ENCODE measurements around the gene SLC4A5. TPM values are rescaled to one million over a fixed set of nuclear protein-coding genes. Genes with fewer than 3 reads are reported as not detected.
A peak's percentile ranks its signal among the peaks of the same experiment; 100 is the strongest.

Gene SLC4A5
- total RNA-seq, 6 donors from 2014 or later: 3.2 to 47.1 (median 11.0) TPM

DNA sequence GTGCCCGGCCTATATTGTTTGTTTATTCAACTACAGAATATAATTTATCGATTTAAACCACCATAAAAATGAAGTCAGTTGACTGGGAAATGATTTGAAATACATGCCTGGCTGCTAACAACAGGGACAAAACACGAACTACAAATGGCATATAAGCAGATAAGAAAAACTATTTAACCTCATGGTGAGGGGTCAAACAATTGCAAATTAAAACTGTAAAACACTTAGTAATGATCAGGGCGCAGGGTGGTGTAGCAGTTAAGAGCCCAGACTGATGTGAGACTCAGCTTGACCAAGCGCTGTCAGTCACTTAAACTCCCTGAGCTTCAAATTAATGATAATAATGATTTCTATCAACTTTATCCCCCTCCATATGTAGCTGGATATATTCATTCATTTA lies 138.1 kb downstream of the SLC4A5 start:
- Histone ChIP-seq H3K27ac (peak overlapping the region in 3 of 4 donors; percentile 68 to 78 (median 72)), H3K36me3 (peaks cover 2 to 34% (median 17%) of the 10 kb centered on the region in 4 donors), H3K4me3 (no peak overlapping the region), H3K9me3 (no peaks in the 10 kb centered on the region), H3K4me1 (peaks cover 17 to 47% (median 24%) of the 10 kb centered on the region in 4 donors), H3K27me3 (no peaks in the 10 kb centered on the region)
- no peak for TF ChIP-seq POLR2A (IDR thresholded peaks at IDR 0.05)
- TF ChIP-seq, protein P1, sequence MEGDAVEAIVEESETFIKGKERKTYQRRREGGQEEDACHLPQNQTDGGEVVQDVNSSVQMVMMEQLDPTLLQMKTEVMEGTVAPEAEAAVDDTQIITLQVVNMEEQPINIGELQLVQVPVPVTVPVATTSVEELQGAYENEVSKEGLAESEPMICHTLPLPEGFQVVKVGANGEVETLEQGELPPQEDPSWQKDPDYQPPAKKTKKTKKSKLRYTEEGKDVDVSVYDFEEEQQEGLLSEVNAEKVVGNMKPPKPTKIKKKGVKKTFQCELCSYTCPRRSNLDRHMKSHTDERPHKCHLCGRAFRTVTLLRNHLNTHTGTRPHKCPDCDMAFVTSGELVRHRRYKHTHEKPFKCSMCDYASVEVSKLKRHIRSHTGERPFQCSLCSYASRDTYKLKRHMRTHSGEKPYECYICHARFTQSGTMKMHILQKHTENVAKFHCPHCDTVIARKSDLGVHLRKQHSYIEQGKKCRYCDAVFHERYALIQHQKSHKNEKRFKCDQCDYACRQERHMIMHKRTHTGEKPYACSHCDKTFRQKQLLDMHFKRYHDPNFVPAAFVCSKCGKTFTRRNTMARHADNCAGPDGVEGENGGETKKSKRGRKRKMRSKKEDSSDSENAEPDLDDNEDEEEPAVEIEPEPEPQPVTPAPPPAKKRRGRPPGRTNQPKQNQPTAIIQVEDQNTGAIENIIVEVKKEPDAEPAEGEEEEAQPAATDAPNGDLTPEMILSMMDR (IDR thresholded peaks at IDR 0.05): no peak
- no peak for TF ChIP-seq EP300 (IDR thresholded peaks at IDR 0.05)
- TF ChIP-seq POLR2AphosphoS5 (IDR thresholded peaks at IDR 0.05): no peak
- no peak for DNase-seq
- WGBS, 2 donors: 83 to 90% methylated on average over 5 of the region's 5 CpGs
- no peak for ATAC-seq (ENCODE audit: low FRiP score in 2 of 2)

DNA sequence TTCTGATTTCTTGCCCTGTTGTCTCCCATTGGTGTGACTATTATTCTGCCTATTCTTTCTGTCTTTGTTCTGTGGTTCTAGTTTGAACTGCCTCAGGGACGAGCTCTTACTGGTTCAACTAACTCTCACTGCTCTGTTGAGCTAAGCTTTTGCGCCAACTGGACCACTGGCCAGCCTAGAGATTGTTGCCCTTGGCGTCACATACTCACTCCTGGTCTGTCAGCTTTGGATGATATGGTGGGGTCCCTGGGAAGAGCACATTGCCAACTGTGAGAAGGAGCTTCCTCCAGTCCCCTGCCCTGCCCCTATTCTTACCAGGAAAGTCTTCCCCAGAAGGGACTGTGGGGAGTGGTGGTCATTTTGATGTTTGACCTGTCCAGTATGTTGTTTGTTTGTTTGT lies 138.8 kb downstream of the SLC4A5 start:
- no peak overlapping the region for H3K27ac ChIP-seq
- DNase-seq (no peak), ATAC-seq (ENCODE audit: low FRiP score in 2 of 2) (no peak)

DNA sequence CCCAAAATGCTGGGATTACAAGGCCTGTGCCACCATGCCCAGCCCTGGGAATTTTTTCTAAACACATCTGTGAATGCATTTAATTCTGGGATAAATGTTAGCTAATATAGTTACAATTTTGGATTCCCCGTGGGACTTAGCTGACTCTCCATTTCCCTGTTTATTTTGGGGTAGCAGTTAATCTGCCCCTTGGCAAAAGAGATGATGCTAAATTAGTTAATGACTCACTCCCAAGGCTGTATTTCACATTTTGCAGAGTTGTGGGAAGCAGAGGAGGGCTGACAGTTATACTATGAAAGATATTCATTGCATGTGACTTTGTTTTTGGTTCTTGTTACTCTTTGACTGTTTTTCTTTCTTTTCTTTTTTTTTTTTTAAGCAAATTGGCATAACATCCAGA lies 141.6 kb downstream of the SLC4A5 start:
- no peaks in the 10 kb centered on the region for H3K27me3 ChIP-seq
- DNase-seq (no peak), ATAC-seq (ENCODE audit: low FRiP score in 2 of 2) (no peak)
- no peak overlapping the region for H3K27ac ChIP-seq
- TF ChIP-seq POLR2A (IDR thresholded peaks at IDR 0.05): no peak
- no peak for TF ChIP-seq EP300 (IDR thresholded peaks at IDR 0.05)
- TF ChIP-seq, protein P1 (IDR thresholded peaks at IDR 0.05): no peak
- TF ChIP-seq POLR2AphosphoS5 (IDR thresholded peaks at IDR 0.05): no peak
- 74 to 79% methylated on average over 1 of the region's 1 CpG for WGBS, 2 donors
- no peak overlapping the region for H3K4me3 ChIP-seq
- H3K4me1 ChIP-seq: peaks cover 18 to 65% (median 32%) of the 10 kb centered on the region in 4 donors
- no peaks in the 10 kb centered on the region for H3K9me3 ChIP-seq
- H3K36me3 ChIP-seq: peaks cover 0 to 10% (median 1%) of the 10 kb centered on the region in 4 donors

More for the DNA sequence above, 138.8 kb downstream of the SLC4A5 start:
- Histone ChIP-seq H3K4me1 (peaks cover 20 to 54% (median 28%) of the 10 kb centered on the region in 4 donors), H3K36me3 (peaks cover 0 to 27% (median 12%) of the 10 kb centered on the region in 4 donors), H3K27me3 (no peaks in the 10 kb centered on the region), H3K9me3 (no peaks in the 10 kb centered on the region), H3K4me3 (no peak overlapping the region)
- WGBS, 2 donors: 93 to 98% methylated on average over 3 of the region's 3 CpGs
- TF ChIP-seq POLR2AphosphoS5 (IDR thresholded peaks at IDR 0.05): no peak
- TF ChIP-seq, protein P1 (IDR thresholded peaks at IDR 0.05): no peak
- TF ChIP-seq EP300 (IDR thresholded peaks at IDR 0.05): no peak
- no peak for TF ChIP-seq POLR2A (IDR thresholded peaks at IDR 0.05)

DNA sequence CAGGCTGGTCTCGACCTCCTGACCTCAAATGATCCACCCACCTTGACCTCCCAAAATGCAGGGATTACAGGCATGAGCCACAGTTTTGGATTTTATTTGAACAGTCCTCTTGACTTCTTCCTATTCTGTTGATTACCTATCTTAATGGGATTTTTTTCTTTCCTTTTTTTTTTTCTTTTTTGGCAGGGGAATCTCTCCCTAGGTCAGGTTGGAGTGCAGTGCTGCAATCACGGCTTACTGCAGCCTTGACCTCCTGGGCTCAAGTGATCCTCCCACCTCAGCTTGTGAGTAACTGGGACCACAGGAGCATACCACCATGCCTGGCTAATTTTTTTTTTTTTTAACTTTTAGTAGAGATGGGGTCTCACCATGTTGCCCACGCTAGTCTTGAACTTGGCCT lies 142.0 kb downstream of the SLC4A5 start:
- Histone ChIP-seq H3K36me3 (peaks cover 0 to 10% (median 1%) of the 10 kb centered on the region in 4 donors), H3K4me3 (no peak overlapping the region), H3K27me3 (no peaks in the 10 kb centered on the region), H3K27ac (no peak overlapping the region), H3K9me3 (no peaks in the 10 kb centered on the region), H3K4me1 (peaks cover 14 to 61% (median 28%) of the 10 kb centered on the region in 4 donors)
- no peak for DNase-seq
- 85 to 89% methylated on average over 3 of the region's 3 CpGs for WGBS, 2 donors
- TF ChIP-seq POLR2AphosphoS5 (IDR thresholded peaks at IDR 0.05): no peak
- ATAC-seq (ENCODE audit: low FRiP score in 2 of 2): no peak

DNA sequence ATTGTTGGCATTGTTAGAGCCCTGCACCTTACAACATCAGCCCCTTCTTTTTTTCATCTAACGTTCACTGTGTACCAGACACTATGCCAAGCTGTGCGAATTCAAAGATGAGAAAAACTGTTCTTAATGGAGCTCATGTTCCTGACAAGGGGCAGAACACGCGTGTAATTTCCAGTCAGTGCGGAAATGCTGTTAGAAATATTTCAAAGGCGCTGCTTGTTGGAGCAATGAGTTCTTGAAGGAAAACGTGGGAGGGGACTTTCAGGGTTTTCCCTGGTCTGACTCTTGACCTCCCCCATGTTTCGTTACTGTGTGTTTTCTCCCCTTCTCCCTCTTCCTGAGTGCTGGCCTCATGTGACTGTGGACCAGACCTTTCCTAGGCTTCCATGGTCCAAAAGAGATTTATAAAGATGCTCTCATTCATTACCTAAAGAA lies 143.3 kb downstream of the SLC4A5 start:
- no peak for TF ChIP-seq POLR2A (IDR thresholded peaks at IDR 0.05)
- no peak for TF ChIP-seq EP300 (IDR thresholded peaks at IDR 0.05)
- TF ChIP-seq, protein P1 (IDR thresholded peaks at IDR 0.05): no peak
- no peak for TF ChIP-seq POLR2AphosphoS5 (IDR thresholded peaks at IDR 0.05)
- Histone ChIP-seq H3K27me3 (no peaks in the 10 kb centered on the region), H3K4me1 (peaks cover 5 to 51% (median 17%) of the 10 kb centered on the region in 4 donors), H3K27ac (no peak overlapping the region), H3K36me3 (peaks cover 0 to 10% (median 1%) of the 10 kb centered on the region in 4 donors), H3K4me3 (peak overlapping the region in 3 of 4 donors; percentile 72 to 83 (median 81)), H3K9me3 (no peaks in the 10 kb centered on the region)
- no peak for DNase-seq
- no peak for ATAC-seq (ENCODE audit: low FRiP score in 2 of 2)
- 41 to 47% methylated on average over 8 of the region's 8 CpGs for WGBS, 2 donors

Data from upper lobe of left lung (tissue), 6 donors.